SK-N-SH (cell line): ENCODE results near the gene ACBD7. TPM values are rescaled to one million over a fixed set of nuclear protein-coding genes. Genes with fewer than 3 reads are reported as not detected.

Source experiments
- CTCF ChIA-PET: fragments of 300-600, 350-600 bp; formaldehyde crosslinking; extraction: SDS; loops from one replicate; lab custom pipeline; 2021; lab: Yijun Ruan, JAX
- POLR2A ChIA-PET: fragments of 350-600 bp; sonication (Branson Sonifier 250); formaldehyde crosslinking; extraction: SDS; loops from one replicate; lab custom pipeline; 2020; ENCODE audit warnings: antibody characterized with exemption, inconsistent platforms; lab: Yijun Ruan, JAX
- DNase-seq: peaks from one replicate; pipeline ENCODE4 v3.0.0; 2012
- H2AFZ ChIP-seq: fragments of 200-600 bp; sonication (generic); 2 replicates; pipeline ENCODE4 v1.8.1; 2016; ENCODE audit warnings: antibody characterized with exemption, mild to moderate bottlenecking, low read depth
- H3F3A ChIP-seq: fragments of 200-600 bp; sonication (generic); replicated peaks from 2 replicates; pipeline ENCODE3; 2016; ENCODE audit warnings: antibody characterized with exemption, mild to moderate bottlenecking; ENCODE audit not compliant: insufficient read depth
- H3K27ac ChIP-seq, 2 experiments: fragments of 200-500 bp in 1 of 2; fragments of 200-600 bp in 1 of 2; sonication (Bioruptor generic) in 1 of 2; sonication (generic), shearing (Covaris generic) in 1 of 2; 2 replicates each; pipeline versions ENCODE4 v1.5.1 to v1.6.1; 2014 to 2016; ENCODE audit warnings: low read depth in 2 of 2, inconsistent platforms in 1 of 2, low read length in 1 of 2, mild to moderate bottlenecking in 1 of 2, mixed read lengths in 1 of 2
- H3K27me3 ChIP-seq: fragments of 200-600 bp; sonication (generic), shearing (Covaris generic); 2 replicates; pipeline ENCODE4 v1.6.1; 2016; ENCODE audit warnings: mixed run types; ENCODE audit not compliant: insufficient read depth
- H3K36me3 ChIP-seq, 2 experiments: fragments of 200-500 bp in 1 of 2; fragments of 200-600 bp in 1 of 2; sonication (Bioruptor generic) in 1 of 2; sonication (generic) in 1 of 2; replicated peaks in 1 of 2; 2 replicates each; pipeline versions ENCODE3 to v1.5.1; 2014 to 2016; ENCODE audit warnings: low read length in 1 of 2, mild to moderate bottlenecking in 1 of 2; ENCODE audit not compliant: insufficient read depth in 2 of 2, control insufficient read depth in 1 of 2
- H3K4me1 ChIP-seq, 2 experiments: fragments of 200-500 bp in 1 of 2; fragments of 200-600 bp in 1 of 2; sonication (Bioruptor generic) in 1 of 2; sonication (generic), shearing (Covaris generic) in 1 of 2; 2 replicates each; pipeline versions ENCODE4 v1.5.1 to v1.6.1; 2014 to 2016; ENCODE audit warnings: low read depth in 1 of 2, low read length in 1 of 2, mixed run types in 1 of 2; ENCODE audit not compliant: insufficient read depth in 2 of 2, control insufficient read depth in 1 of 2
- H3K4me2 ChIP-seq: fragments of 200-600 bp; sonication (generic), shearing (Covaris generic); 2 replicates; pipeline ENCODE4 v1.6.1; 2017; ENCODE audit warnings: mixed run types
- H3K4me3 ChIP-seq, 2 experiments: fragments of 200-500 bp in 1 of 2; fragments of 200-600 bp in 1 of 2; sonication (Bioruptor generic) in 1 of 2; sonication (generic), shearing (Covaris generic) in 1 of 2; 2 replicates each; pipeline versions ENCODE4 v1.5.1 to v1.8.1; 2014 to 2016; ENCODE audit warnings: low read depth in 2 of 2, inconsistent platforms in 1 of 2, low read length in 1 of 2, mild to moderate bottlenecking in 1 of 2, mixed read lengths in 1 of 2, moderate library complexity in 1 of 2
- H3K79me2 ChIP-seq: fragments of 200-600 bp; sonication (generic); 2 replicates; pipeline ENCODE4 v1.8.1; 2017; ENCODE audit warnings: mild to moderate bottlenecking; ENCODE audit not compliant: insufficient read depth
- H3K9ac ChIP-seq: fragments of 200-600 bp; sonication (generic); 2 replicates; pipeline ENCODE4 v1.6.1; 2017; ENCODE audit warnings: mixed run types
- H3K9me2 ChIP-seq: fragments of 200-600 bp; sonication (generic); 2 replicates; pipeline ENCODE4 v1.6.1; 2017; ENCODE audit warnings: mixed run types
- H3K9me3 ChIP-seq: fragments of 200-600 bp; sonication (generic); 2 replicates; pipeline ENCODE4 v1.6.1; 2017; ENCODE audit warnings: mixed run types, mild to moderate bottlenecking, moderate library complexity
- H4K20me1 ChIP-seq: fragments of 200-600 bp; sonication (generic); 2 replicates; pipeline ENCODE4 v1.6.1; 2017; ENCODE audit warnings: mild to moderate bottlenecking, mixed run types; ENCODE audit not compliant: insufficient read depth
- CTCF ChIP-seq: fragments of 200-600 bp; sonication (generic); IDR thresholded peaks from 2 replicates; pipeline ENCODE4 v1.6.1; 2017; ENCODE audit warnings: antibody characterized with exemption, mild to moderate bottlenecking, moderate library complexity
- GABPA ChIP-seq: IDR thresholded peaks from 2 replicates; pipeline ENCODE4 v1.4.0; 2012; ENCODE audit warnings: low read depth, mild to moderate bottlenecking
- MAX ChIP-seq: IDR thresholded peaks from 2 replicates; pipeline ENCODE4 v1.4.0; 2012; ENCODE audit warnings: low read depth
- RAD21 ChIP-seq: IDR thresholded peaks from 2 replicates; pipeline ENCODE4 v1.6.1; 2012; ENCODE audit warnings: mild to moderate bottlenecking, low read length
- RFX5 ChIP-seq: IDR thresholded peaks from 2 replicates; pipeline ENCODE4 v1.6.1; 2012; ENCODE audit warnings: mild to moderate bottlenecking, improper control_type of control experiment, low read length
- RXRA ChIP-seq: IDR thresholded peaks from 2 replicates; pipeline ENCODE4 v1.4.0; 2012; ENCODE audit warnings: low read depth, mild to moderate bottlenecking, borderline replicate concordance
- SMC3 ChIP-seq: IDR thresholded peaks from 2 replicates; pipeline ENCODE4 v1.6.1; 2012; ENCODE audit warnings: low read depth, low read length, improper control_type of control experiment
- TAF1 ChIP-seq: IDR thresholded peaks from 2 replicates; pipeline ENCODE4 v1.6.1; 2012; ENCODE audit warnings: low read depth, mild to moderate bottlenecking, low read length, moderate library complexity, borderline replicate concordance
- YY1 ChIP-seq: IDR thresholded peaks from 2 replicates; pipeline ENCODE4 v1.4.0; 2012; ENCODE audit warnings: low read depth, mild to moderate bottlenecking
- WGBS: methylation state at CpG from one replicate; pipeline ENCODE4 v1.1.6; 2017; ENCODE audit warnings: low lambda C conversion rate; 5-methylcytosine and 5-hydroxymethylcytosine counted together
- polyA plus RNA-seq, 3 experiments: library from polyadenylated mRNA; depleted of rRNA; stranded (reverse); fragments of >200 nt; gene quantifications; 2 replicates each; pipeline ENCODE4 v1.2.3, GENCODE V29; 2012
- TF ChIP-seq, protein P1 (sequence below): fragments of 150-350 bp; IDR thresholded peaks from 2 replicates; pipeline ENCODE4 v1.6.1; 2017; ENCODE audit warnings: antibody characterized with exemption, low read length, low read depth, borderline replicate concordance

Gene ACBD7
- polyA plus RNA-seq, 1 of the 3 experiments (the other 2 are of a cell fraction) = 0.92 TPM

- no peaks in the 10 kb centered on the region for H3K27me3 ChIP-seq
- ChIA-PET CTCF (no interaction called here), POLR2A (no interaction called here)
- H4K20me1 ChIP-seq = no peaks in the 10 kb centered on the region
- TF ChIP-seq RFX5 = no peak
- TF ChIP-seq GABPA = no peak
- TF ChIP-seq MAX = no peak
- TF ChIP-seq TAF1 = no peak
- TF ChIP-seq, protein P1, sequence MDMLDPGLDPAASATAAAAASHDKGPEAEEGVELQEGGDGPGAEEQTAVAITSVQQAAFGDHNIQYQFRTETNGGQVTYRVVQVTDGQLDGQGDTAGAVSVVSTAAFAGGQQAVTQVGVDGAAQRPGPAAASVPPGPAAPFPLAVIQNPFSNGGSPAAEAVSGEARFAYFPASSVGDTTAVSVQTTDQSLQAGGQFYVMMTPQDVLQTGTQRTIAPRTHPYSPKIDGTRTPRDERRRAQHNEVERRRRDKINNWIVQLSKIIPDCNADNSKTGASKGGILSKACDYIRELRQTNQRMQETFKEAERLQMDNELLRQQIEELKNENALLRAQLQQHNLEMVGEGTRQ = no peak
- no peak for TF ChIP-seq YY1
- no peak for TF ChIP-seq SMC3
- no peak for TF ChIP-seq RAD21
- no peak overlapping the region for H3K9ac ChIP-seq
- no peak overlapping the region for H3K27ac ChIP-seq
- H3F3A ChIP-seq = no peaks in the 10 kb centered on the region
- H3K4me2 ChIP-seq = peak overlapping the region; percentile 45; the same call in 1 of the 2 replicates
- H3K79me2 ChIP-seq = no peaks in the 10 kb centered on the region
- H3K9me3 ChIP-seq = no peaks in the 10 kb centered on the region
- H3K36me3 ChIP-seq = no peaks in the 10 kb centered on the region
- H3K9me2 ChIP-seq = no peaks in the 10 kb centered on the region
- H2AFZ ChIP-seq = no peak overlapping the region; the same call in 1 of the 2 replicates
- no peak overlapping the region for H3K4me3 ChIP-seq
- WGBS = 73% methylated on average over 7 of the region's 7 CpGs
- DNase-seq = no peak
- H3K4me1 ChIP-seq = no peaks in the 10 kb centered on the region; a peak in 2 of 4 replicates
Observed at GRCh38 chr10:15084502-15084922, 4.1 kb downstream of the ACBD7 start.

- Histone ChIP-seq H4K20me1 (no peaks in the 10 kb centered on the region), H3F3A (no peaks in the 10 kb centered on the region), H3K9ac (no peak overlapping the region), H3K4me2 (peak overlapping the region; percentile 45; the same call in 1 of the 2 replicates), H3K27ac (no peak overlapping the region), H3K4me1 (no peaks in the 10 kb centered on the region; a peak in 2 of 4 replicates), H3K9me3 (no peaks in the 10 kb centered on the region), H3K27me3 (no peaks in the 10 kb centered on the region), H3K4me3 (no peak overlapping the region), H3K79me2 (no peaks in the 10 kb centered on the region), H2AFZ (no peak overlapping the region; the same call in 1 of the 2 replicates), H3K36me3 (no peaks in the 10 kb centered on the region), H3K9me2 (no peaks in the 10 kb centered on the region)
- POLR2A ChIA-PET = no interaction called here
- TF ChIP-seq CTCF = 0 out of 2 replicates have a peak, but pooled peaks have one; percentile 13
- TF ChIP-seq RFX5 = no peak
- no peak for TF ChIP-seq RXRA
- no peak for TF ChIP-seq TAF1
- no peak for DNase-seq
- WGBS = 90% methylated on average over 18 of the region's 18 CpGs
- CTCF ChIA-PET = interaction anchor here (0.6 to 1.1 kb wide), 2 partner anchors 10 to 23 kb away, joined by 3 read pairs; no protein-coding TSS in a partner anchor
Observed at GRCh38 chr10:15083674-15084501, 4.7 kb downstream of the ACBD7 start.
